PC-3 (cell line): ENCODE results near the gene UBE2E2. TPM values are rescaled to one million over a fixed set of nuclear protein-coding genes. Genes with fewer than 3 reads are reported as not detected.

Experiments used
- ATAC-seq: fragments of 200-7000 bp; cut with Tn5 transposase; 2 replicates; pipeline ENCODE4 v1.9.1; 2020; ENCODE audit warnings: mild to moderate bottlenecking, moderate library complexity
- BruUV-seq: library from RNA; stranded (reverse); fragments of 400-500 nt; replicated peaks from 2 replicates; lab custom pipeline; 2021; lab: Mats Ljungman, UMichigan
- CTCF ChIA-PET: fragments of 300-600 bp; sonication (Branson Sonifier 250); formaldehyde crosslinking; loops from one replicate; lab custom pipeline; 2022; ENCODE audit warnings: antibody characterized with exemption; lab: Charles Lee
- POLR2A ChIA-PET: fragments of 300-600 bp; sonication (Branson Sonifier 250); formaldehyde crosslinking; loops from one replicate; lab custom pipeline; 2022; ENCODE audit warnings: antibody characterized with exemption; ENCODE audit not compliant: unreplicated experiment; lab: Charles Lee
- DNase-seq: peaks from one replicate; pipeline ENCODE4 v3.0.0-alpha.2; 2015
- H2AFZ ChIP-seq: fragments of 300-600 bp; sonication (generic); 2 replicates; pipeline ENCODE4 v1.6.0; 2016; ENCODE audit warnings: antibody characterized with exemption, low read length
- H3F3A ChIP-seq: fragments of 300-600 bp; sonication (generic); one replicate; pipeline ENCODE4 v1.6.0; 2017; ENCODE audit warnings: antibody characterized with exemption, low read length, control low read depth, mild to moderate bottlenecking; ENCODE audit not compliant: unreplicated experiment
- H3K27ac ChIP-seq: fragments of 300-600 bp; sonication (generic); 2 replicates; pipeline ENCODE4 v1.5.1; 2016; ENCODE audit warnings: mild to moderate bottlenecking, low read length
- H3K27me3 ChIP-seq: fragments of 300-600 bp; sonication (generic); 2 replicates; pipeline ENCODE4 v1.6.1; 2016; ENCODE audit warnings: low read length, mixed read lengths
- H3K36me3 ChIP-seq: fragments of 300-600 bp; sonication (generic); 2 replicates; pipeline ENCODE4 v1.6.1; 2016; ENCODE audit warnings: low read depth, mixed run types, low read length, mixed read lengths
- H3K4me1 ChIP-seq: fragments of 300-600 bp; sonication (generic); 2 replicates; pipeline ENCODE4 v1.5.1; 2016; ENCODE audit warnings: low read length; ENCODE audit not compliant: insufficient read depth
- H3K4me2 ChIP-seq: fragments of 300-600 bp; sonication (generic); 2 replicates; pipeline ENCODE4 v1.6.0; 2016; ENCODE audit warnings: low read length
- H3K4me3 ChIP-seq: fragments of 300-600 bp; sonication (generic); 2 replicates; pipeline ENCODE4 v1.5.1; 2016; ENCODE audit warnings: mild to moderate bottlenecking, low read length, mixed read lengths
- H3K79me2 ChIP-seq: fragments of 300-600 bp; sonication (generic); 2 replicates; pipeline ENCODE4 v1.6.1; 2017; ENCODE audit warnings: low read length, mixed read lengths
- H3K9ac ChIP-seq: fragments of 300-600 bp; sonication (generic); 2 replicates; pipeline ENCODE4 v1.6.0; 2016; ENCODE audit warnings: mild to moderate bottlenecking, low read length
- H3K9me2 ChIP-seq: fragments of 300-600 bp; sonication (generic); replicated peaks from 2 replicates; pipeline ENCODE4 v1.6.1; 2016; ENCODE audit warnings: mixed run types, low read length, mixed read lengths
- H3K9me3 ChIP-seq: fragments of 300-600 bp; sonication (generic); 2 replicates; pipeline ENCODE4 v1.6.1; 2016; ENCODE audit warnings: low read length, mixed read lengths
- H4K20me1 ChIP-seq: fragments of 300-600 bp; sonication (generic); 2 replicates; pipeline ENCODE4 v1.6.1; 2016; ENCODE audit warnings: low read length, mixed read lengths
- EZH2 ChIP-seq: fragments of 300-600 bp; sonication (generic); IDR thresholded peaks from one replicate; pipeline ENCODE4 v1.6.1; 2017; ENCODE audit warnings: antibody characterized with exemption, mild to moderate bottlenecking, low read length; ENCODE audit not compliant: unreplicated experiment
- EZH2phosphoT487 ChIP-seq: fragments of 300-600 bp; sonication (generic); IDR thresholded peaks from 2 replicates; pipeline ENCODE4 v1.6.1; 2018; ENCODE audit warnings: mild to moderate bottlenecking, antibody characterized with exemption, low read length, borderline replicate concordance
- intact Hi-C: fragments of 100-400 bp; cut with micrococcal nuclease; formaldehyde crosslinking; loops from 2 replicates; pipeline ENCODE4 v1.9.0; 2023
- total RNA-seq: library from RNA; depleted of rRNA; stranded (reverse); fragments of >200 nt; gene quantifications from 2 replicates; pipeline ENCODE4 v1.2.3, GENCODE V29; 2014
- TF ChIP-seq, protein P1 (sequence below): fragments of 300-600 bp; sonication (generic); conservative IDR thresholded peaks from 2 replicates; pipeline ENCODE4 v1.5.1; 2017; ENCODE audit warnings: antibody characterized with exemption, low read depth, mild to moderate bottlenecking, low read length

The UBE2E2 gene
- total RNA-seq, 1 experiment from 2014 or later = 25.6 TPM

DNA sequence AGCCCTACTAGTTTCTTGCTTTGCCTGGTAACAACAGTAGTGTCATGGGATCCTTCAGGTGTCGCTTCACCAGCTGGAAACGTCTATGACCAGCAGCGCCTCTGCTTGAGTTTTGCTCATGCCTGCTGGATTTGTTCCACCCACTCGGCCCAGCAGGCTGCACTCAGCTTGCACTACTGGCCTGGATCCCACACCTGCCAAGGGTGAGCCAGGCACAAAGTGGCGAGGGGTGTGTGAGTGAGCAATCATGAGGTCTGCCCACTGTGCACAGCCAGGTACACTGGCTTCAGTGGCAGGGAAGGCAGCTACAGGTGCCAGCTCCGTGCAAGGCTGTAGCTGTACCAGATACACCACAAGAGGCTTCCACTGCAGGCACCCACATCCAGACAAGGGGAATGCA is 282.8 kb downstream of the UBE2E2 start:
- Histone ChIP-seq H3K9ac (no peak overlapping the region), H3K27ac (no peak overlapping the region), H3K27me3 (no peaks in the 10 kb centered on the region), H2AFZ (no peak overlapping the region), H3K36me3 (no peaks in the 10 kb centered on the region; the same call in 1 of the 2 replicates), H3K79me2 (no peaks in the 10 kb centered on the region), H3K9me2 (no peaks in the 10 kb centered on the region), H3K9me3 (no peaks in the 10 kb centered on the region), H3K4me3 (no peak overlapping the region), H3K4me1 (peaks cover 17% of the 10 kb centered on the region), H3F3A (no peaks in the 10 kb centered on the region), H3K4me2 (no peak overlapping the region), H4K20me1 (no peaks in the 10 kb centered on the region)
- ChIA-PET POLR2A (no interaction called here), CTCF (no interaction called here)
- intact Hi-C loops = no loop called here
- no peak for TF ChIP-seq EZH2
- TF ChIP-seq EZH2phosphoT487 = no peak
- TF ChIP-seq, protein P1, sequence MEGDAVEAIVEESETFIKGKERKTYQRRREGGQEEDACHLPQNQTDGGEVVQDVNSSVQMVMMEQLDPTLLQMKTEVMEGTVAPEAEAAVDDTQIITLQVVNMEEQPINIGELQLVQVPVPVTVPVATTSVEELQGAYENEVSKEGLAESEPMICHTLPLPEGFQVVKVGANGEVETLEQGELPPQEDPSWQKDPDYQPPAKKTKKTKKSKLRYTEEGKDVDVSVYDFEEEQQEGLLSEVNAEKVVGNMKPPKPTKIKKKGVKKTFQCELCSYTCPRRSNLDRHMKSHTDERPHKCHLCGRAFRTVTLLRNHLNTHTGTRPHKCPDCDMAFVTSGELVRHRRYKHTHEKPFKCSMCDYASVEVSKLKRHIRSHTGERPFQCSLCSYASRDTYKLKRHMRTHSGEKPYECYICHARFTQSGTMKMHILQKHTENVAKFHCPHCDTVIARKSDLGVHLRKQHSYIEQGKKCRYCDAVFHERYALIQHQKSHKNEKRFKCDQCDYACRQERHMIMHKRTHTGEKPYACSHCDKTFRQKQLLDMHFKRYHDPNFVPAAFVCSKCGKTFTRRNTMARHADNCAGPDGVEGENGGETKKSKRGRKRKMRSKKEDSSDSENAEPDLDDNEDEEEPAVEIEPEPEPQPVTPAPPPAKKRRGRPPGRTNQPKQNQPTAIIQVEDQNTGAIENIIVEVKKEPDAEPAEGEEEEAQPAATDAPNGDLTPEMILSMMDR = no peak
- no TSS peak for BruUV-seq
- ATAC-seq = no peak
- DNase-seq = no peak

DNA sequence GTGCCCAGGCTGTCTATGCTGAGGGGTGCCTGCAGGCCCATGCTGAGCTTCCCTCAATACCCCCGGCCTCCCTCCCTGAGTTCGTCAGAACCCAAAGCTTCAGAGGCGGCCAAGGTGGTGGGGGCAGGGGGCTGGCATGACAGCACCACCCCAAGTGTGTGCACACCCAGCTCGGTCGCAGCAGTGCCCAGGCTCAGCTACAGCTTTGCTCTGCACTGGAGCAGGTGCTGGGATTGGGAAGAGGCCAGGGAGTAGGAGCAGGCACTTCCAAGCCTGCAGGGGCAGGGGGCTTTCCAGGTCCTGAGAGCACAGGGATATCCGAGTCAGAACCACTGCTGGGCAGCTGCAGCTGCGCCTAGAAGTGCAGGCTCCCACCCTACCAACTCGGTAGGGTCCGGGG is 283.9 kb downstream of the UBE2E2 start:
- H3K9me2 ChIP-seq = no peaks in the 10 kb centered on the region
- no peaks in the 10 kb centered on the region for H3K9me3 ChIP-seq
- TF ChIP-seq EZH2phosphoT487 (no peak), EZH2 (no peak)
- TF ChIP-seq, protein P1 = no peak
- H3K36me3 ChIP-seq = no peaks in the 10 kb centered on the region; the same call in 1 of the 2 replicates
- CTCF ChIA-PET = no interaction called here
- H4K20me1 ChIP-seq = no peaks in the 10 kb centered on the region
- DNase-seq (no peak), ATAC-seq (no peak)
- no peak overlapping the region for H3K4me3 ChIP-seq
- POLR2A ChIA-PET = no interaction called here
- peaks cover 19% of the 10 kb centered on the region for H3K4me1 ChIP-seq
- no peak overlapping the region for H3K27ac ChIP-seq
- no peak overlapping the region for H2AFZ ChIP-seq
- H3K27me3 ChIP-seq = no peaks in the 10 kb centered on the region
- no TSS peak for BruUV-seq
- H3K9ac ChIP-seq = no peak overlapping the region
- no peaks in the 10 kb centered on the region for H3F3A ChIP-seq
- H3K4me2 ChIP-seq = no peak overlapping the region
- no peaks in the 10 kb centered on the region for H3K79me2 ChIP-seq
- intact Hi-C loops = no loop called here

DNA sequence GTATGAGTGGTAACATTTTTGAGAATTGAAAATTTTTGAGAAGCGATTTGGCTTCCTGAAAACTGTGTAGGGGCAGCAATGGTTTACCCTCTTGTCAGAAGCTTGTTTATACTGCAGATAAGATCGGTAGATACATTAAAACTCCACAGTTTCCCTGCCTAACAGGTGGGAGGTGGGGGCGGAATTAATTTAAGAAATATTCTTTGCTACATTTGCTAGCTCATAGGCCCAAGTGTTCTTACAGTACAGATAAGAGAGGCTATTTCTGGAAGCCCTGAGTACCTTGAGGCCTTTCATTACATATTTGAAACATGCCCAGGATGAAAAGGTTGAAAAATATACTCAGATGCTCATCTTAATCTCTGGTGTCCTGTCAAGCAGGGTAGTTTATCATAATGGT is 285.5 kb downstream of the UBE2E2 start:
- no peaks in the 10 kb centered on the region for H3K27me3 ChIP-seq
- no peaks in the 10 kb centered on the region for H3K9me2 ChIP-seq
- H3K4me2 ChIP-seq = no peak overlapping the region
- ChIA-PET CTCF (no interaction called here), POLR2A (no interaction called here)
- no peaks in the 10 kb centered on the region for H3K79me2 ChIP-seq
- no peaks in the 10 kb centered on the region; the same call in 1 of the 2 replicates for H3K36me3 ChIP-seq
- DNase-seq (no peak), ATAC-seq (no peak)
- no peak overlapping the region for H2AFZ ChIP-seq
- no peak overlapping the region for H3K9ac ChIP-seq
- no peak overlapping the region for H3K27ac ChIP-seq
- no peaks in the 10 kb centered on the region for H4K20me1 ChIP-seq
- BruUV-seq = no TSS peak
- H3K4me1 ChIP-seq = peaks cover 20% of the 10 kb centered on the region
- H3K4me3 ChIP-seq = no peak overlapping the region
- intact Hi-C loops = no loop called here
- H3F3A ChIP-seq = no peaks in the 10 kb centered on the region
- H3K9me3 ChIP-seq = no peaks in the 10 kb centered on the region
- TF ChIP-seq EZH2phosphoT487 (no peak), EZH2 (no peak)
- TF ChIP-seq, protein P1 = no peak
